ENCODE data around the gene FAM200B.

GRCh38 chr4:15711762-15712161 lies 30.1 kb downstream of the FAM200B start:
- TF ChIP-seq CTCF (conservative IDR thresholded peaks at IDR 0.05; ENCODE audit: low read depth, low read length) (no peak), EZH2 (IDR thresholded peaks at IDR 0.05; ENCODE audit: borderline replicate concordance, low read depth, low read length, poor library complexity, severe bottlenecking) (no peak)
